Activated CD8-positive, alpha-beta memory T cell treated with anti-CD3 and anti-CD28 coated beads, Interleukin-2, amount 10 ng/mL, durations not matched to agents 7 days and 5 days (primary cell): ENCODE data around the gene DHRSX. TPM values are rescaled to one million over a fixed set of nuclear protein-coding genes. Genes with fewer than 3 reads are reported as not detected.
"Not testable (repeated sequence)": the region's sequence is repeated elsewhere in the genome, so short reads cannot be mapped to it uniquely, and the experiment has no call there.

Experiments
- ATAC-seq: fragments of 150-1000 bp; cut with Tn5 transposase; one replicate; pipeline ENCODE4 v1.10.0; 2021; ENCODE audit warnings: moderate library complexity
- CTCF ChIA-PET: fragments of 350-600 bp; sonication (Branson Sonifier 250); formaldehyde crosslinking; loops from one replicate; lab custom pipeline; 2021; ENCODE audit warnings: antibody characterized with exemption; lab: Charles Lee
- DNase-seq: peaks from one replicate; pipeline ENCODE4 v3.0.0-alpha.2; 2020
- H3K27ac Mint-ChIP-seq: one replicate; pipeline ENCODE4 v1.8.0; 2021; ENCODE audit warnings: mild to moderate bottlenecking, mixed read lengths
- H3K27me3 Mint-ChIP-seq: one replicate; pipeline ENCODE4 v1.8.0; 2021; ENCODE audit warnings: mixed read lengths
- H3K36me3 Mint-ChIP-seq: one replicate; pipeline ENCODE4 v1.8.0; 2021; ENCODE audit warnings: mild to moderate bottlenecking, mixed read lengths
- H3K4me1 Mint-ChIP-seq: one replicate; pipeline ENCODE4 v1.8.0; 2021; ENCODE audit warnings: mixed read lengths
- H3K4me3 Mint-ChIP-seq: one replicate; pipeline ENCODE4 v1.8.0; 2021; ENCODE audit warnings: mild to moderate bottlenecking, moderate library complexity, mixed read lengths
- H3K9me3 Mint-ChIP-seq: one replicate; pipeline ENCODE4 v1.8.0; 2022; ENCODE audit warnings: low read depth, mixed read lengths
- total RNA-seq, 2 experiments: library from RNA; stranded (reverse); gene quantifications; one replicate each; pipeline ENCODE4 v1.2.3, GENCODE V29; 2021

The DHRSX gene
- total RNA-seq, 2 experiments from 2014 or later, result 21.1 to 22.5 TPM

- no peak overlapping the region for H3K4me3 Mint-ChIP-seq
- H3K27me3 Mint-ChIP-seq, result no peaks in the 10 kb centered on the region
- no peaks in the 10 kb centered on the region for H3K4me1 Mint-ChIP-seq
- DNase-seq (no peak), ATAC-seq (no peak)
- peaks cover 23% of the 10 kb centered on the region for H3K36me3 Mint-ChIP-seq
- no peak overlapping the region for H3K27ac Mint-ChIP-seq
- CTCF ChIA-PET, result no interaction called here
- H3K9me3 Mint-ChIP-seq, result no peaks in the 10 kb centered on the region
Measured at GRCh38 chrX:2264179-2265030, 236.4 kb downstream of the DHRSX start.

- no peak overlapping the region for H3K4me3 Mint-ChIP-seq
- no peak overlapping the region for H3K27ac Mint-ChIP-seq
- CTCF ChIA-PET, result no interaction called here
- H3K27me3 Mint-ChIP-seq, result no peaks in the 10 kb centered on the region
- no peak for ATAC-seq
- peaks cover 23% of the 10 kb centered on the region for H3K36me3 Mint-ChIP-seq
- H3K9me3 Mint-ChIP-seq, result no peaks in the 10 kb centered on the region
- no peaks in the 10 kb centered on the region for H3K4me1 Mint-ChIP-seq
- no peak for DNase-seq
Measured at GRCh38 chrX:2263203-2263602, 237.6 kb downstream of the DHRSX start.

- Mint-ChIP-seq H3K27ac (no peak overlapping the region), H3K27me3 (no peaks in the 10 kb centered on the region), H3K9me3 (no peaks in the 10 kb centered on the region), H3K4me1 (no peaks in the 10 kb centered on the region), H3K36me3 (peaks cover 23% of the 10 kb centered on the region), H3K4me3 (no peak overlapping the region)
- DNase-seq, result no peak
- no peak for ATAC-seq
- CTCF ChIA-PET, result no interaction called here
Measured at GRCh38 chrX:2262668-2263055, 238.1 kb downstream of the DHRSX start.

- H3K27ac Mint-ChIP-seq, result no peak overlapping the region
Measured at GRCh38 chrX:2261831-2262667, 238.7 kb downstream of the DHRSX start.

GRCh38 chrX:2252331-2253065, 248.3 kb downstream of the DHRSX start:
- no peak for DNase-seq
- no peak for ATAC-seq
- Mint-ChIP-seq H3K36me3 (no peaks in the 10 kb centered on the region), H3K4me1 (no peaks in the 10 kb centered on the region), H3K9me3 (peaks cover 22% of the 10 kb centered on the region), H3K27me3 (no peaks in the 10 kb centered on the region), H3K4me3 (no peak overlapping the region), H3K27ac (no peak overlapping the region)
- CTCF ChIA-PET, result no interaction called here

More at GRCh38 chrX:2261831-2262667, 238.7 kb downstream of the DHRSX start:
- Mint-ChIP-seq H3K27me3 (no peaks in the 10 kb centered on the region), H3K36me3 (peaks cover 23% of the 10 kb centered on the region), H3K4me1 (no peaks in the 10 kb centered on the region), H3K9me3 (no peaks in the 10 kb centered on the region), H3K4me3 (no peak overlapping the region)
- no peak for ATAC-seq
- DNase-seq, result no peak
- CTCF ChIA-PET, result no interaction called here

GRCh38 chrX:2251211-2251610, 249.6 kb downstream of the DHRSX start:
- Mint-ChIP-seq H3K36me3 (no peaks in the 10 kb centered on the region), H3K27me3 (no peaks in the 10 kb centered on the region), H3K27ac (no peak overlapping the region), H3K9me3 (peaks cover 22% of the 10 kb centered on the region), H3K4me1 (no peaks in the 10 kb centered on the region), H3K4me3 (no peak overlapping the region)
- CTCF ChIA-PET, result no interaction called here
- DNase-seq (no peak), ATAC-seq (no peak)

GRCh38 chrX:2243913-2244460, 256.8 kb downstream of the DHRSX start:
- CTCF ChIA-PET, result no interaction called here
- peaks cover 9% of the 10 kb centered on the region for H3K9me3 Mint-ChIP-seq
- H3K4me3 Mint-ChIP-seq, result no peak overlapping the region
- no peaks in the 10 kb centered on the region for H3K4me1 Mint-ChIP-seq
- H3K27ac Mint-ChIP-seq, result no peak overlapping the region
- DNase-seq (no peak), ATAC-seq (no peak)
- peaks cover 21% of the 10 kb centered on the region for H3K36me3 Mint-ChIP-seq
- no peaks in the 10 kb centered on the region for H3K27me3 Mint-ChIP-seq

GRCh38 chrX:2242980-2243379, 257.8 kb downstream of the DHRSX start:
- Mint-ChIP-seq H3K4me3 (no peak overlapping the region), H3K9me3 (peaks cover 5% of the 10 kb centered on the region), H3K36me3 (peaks cover 21% of the 10 kb centered on the region), H3K4me1 (no peaks in the 10 kb centered on the region), H3K27me3 (no peaks in the 10 kb centered on the region), H3K27ac (no peak overlapping the region)
- CTCF ChIA-PET, result no interaction called here
- DNase-seq, result no peak
- ATAC-seq, result no peak

GRCh38 chrX:2242326-2242725, 258.4 kb downstream of the DHRSX start:
- CTCF ChIA-PET, result no interaction called here
- Mint-ChIP-seq H3K36me3 (peaks cover 25% of the 10 kb centered on the region), H3K4me1 (no peaks in the 10 kb centered on the region), H3K9me3 (peaks cover 5% of the 10 kb centered on the region), H3K4me3 (no peak overlapping the region), H3K27me3 (no peaks in the 10 kb centered on the region), H3K27ac (no peak overlapping the region)
- no peak for DNase-seq
- ATAC-seq, result no peak

- H3K9me3 Mint-ChIP-seq, CTCF ChIA-PET, H3K4me3 Mint-ChIP-seq, H3K4me1 Mint-ChIP-seq, H3K27me3 Mint-ChIP-seq, H3K27ac Mint-ChIP-seq, DNase-seq, ATAC-seq: not testable (repeated sequence)
- H3K36me3 Mint-ChIP-seq, result peaks cover 27% of the 10 kb centered on the region
Measured at GRCh38 chrX:2241496-2241895, 259.3 kb downstream of the DHRSX start.

- H3K36me3 Mint-ChIP-seq, result peaks cover 27% of the 10 kb centered on the region
- H3K9me3 Mint-ChIP-seq, H3K4me1 Mint-ChIP-seq, CTCF ChIA-PET, ATAC-seq, H3K27me3 Mint-ChIP-seq, H3K27ac Mint-ChIP-seq, DNase-seq, H3K4me3 Mint-ChIP-seq: not testable (repeated sequence)
Measured at GRCh38 chrX:2240761-2241160, 260.0 kb downstream of the DHRSX start.

GRCh38 chrX:2237976-2238375, 262.8 kb downstream of the DHRSX start:
- Mint-ChIP-seq H3K27ac (no peak overlapping the region), H3K4me1 (peaks cover 3% of the 10 kb centered on the region), H3K36me3 (peaks cover 22% of the 10 kb centered on the region), H3K9me3 (peaks cover 1% of the 10 kb centered on the region), H3K27me3 (no peaks in the 10 kb centered on the region), H3K4me3 (no peak overlapping the region)
- CTCF ChIA-PET, result no interaction called here
- no peak for ATAC-seq
- DNase-seq, result no peak

GRCh38 chrX:2231570-2232192, 269.1 kb downstream of the DHRSX start:
- Mint-ChIP-seq H3K36me3 (peaks cover 24% of the 10 kb centered on the region), H3K27me3 (no peaks in the 10 kb centered on the region), H3K27ac (no peak overlapping the region), H3K9me3 (peaks cover 24% of the 10 kb centered on the region), H3K4me3 (no peak overlapping the region), H3K4me1 (peaks cover 4% of the 10 kb centered on the region)
- DNase-seq (no peak), ATAC-seq (no peak)
- CTCF ChIA-PET, result no interaction called here
